Astrocyte of the hippocampus (primary cell): ENCODE results near the gene KCNMB2.

Experiments
- DNase-seq: peaks from one replicate; pipeline ENCODE4 v3.0.0; 2011; ENCODE audit warnings: low read depth, low spot score

KCNMB2 gene

GRCh38 chr3:178568911-178569310 is 32.7 kb downstream of the KCNMB2 start:
- no peak for DNase-seq

DNA sequence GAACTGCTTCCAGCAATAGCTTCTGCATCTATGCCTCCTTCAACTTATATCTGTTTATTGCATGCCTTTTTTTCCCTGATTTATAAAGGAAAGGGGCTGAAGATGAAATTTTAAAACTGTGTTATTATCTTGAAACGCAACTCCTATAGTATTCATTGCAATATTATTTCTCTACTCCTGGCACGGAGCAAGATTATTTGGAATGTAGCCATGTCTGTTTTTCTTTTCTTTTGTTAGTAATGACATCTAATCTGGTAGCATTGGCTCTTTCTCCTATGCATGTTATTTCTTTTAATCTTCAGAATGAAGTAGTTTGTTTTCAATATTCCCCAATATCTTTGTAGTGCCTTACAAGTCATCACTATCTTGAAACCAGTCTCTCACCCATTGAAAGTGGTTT is 33.6 kb downstream of the KCNMB2 start:
- DNase-seq: no peak

DNA sequence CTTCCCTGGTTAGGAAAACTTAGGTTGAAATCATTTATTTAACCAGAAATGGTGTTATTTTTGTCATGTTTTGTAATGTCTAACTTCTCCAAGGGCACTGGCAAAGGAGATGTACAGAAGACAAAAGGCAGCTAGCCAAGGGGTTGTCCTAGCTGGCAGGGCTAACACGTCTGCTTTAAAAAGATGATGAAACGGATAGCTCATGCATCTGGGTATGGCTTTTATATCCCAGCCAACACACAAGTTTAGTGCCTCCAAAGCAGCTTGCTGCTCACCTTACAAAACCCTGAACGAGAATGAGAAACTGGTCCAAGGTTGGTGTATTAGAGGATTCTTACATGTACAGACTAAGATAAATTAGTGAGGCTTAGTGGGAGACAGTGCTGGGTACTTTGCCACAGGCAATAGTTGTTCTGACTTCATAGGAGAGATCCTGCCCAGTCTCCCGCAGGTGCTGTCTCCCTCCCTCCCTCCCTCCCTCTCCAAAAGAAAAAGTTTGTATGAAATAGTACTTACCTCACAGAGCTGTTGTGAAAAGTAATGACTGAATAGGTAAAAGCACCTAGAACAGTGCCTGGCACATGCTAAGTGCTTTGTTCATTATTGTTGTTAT is 47.8 kb downstream of the KCNMB2 start:
- DNase-seq: no peak

GRCh38 chr3:178584722-178585380 is 48.6 kb downstream of the KCNMB2 start:
- no peak for DNase-seq

DNA sequence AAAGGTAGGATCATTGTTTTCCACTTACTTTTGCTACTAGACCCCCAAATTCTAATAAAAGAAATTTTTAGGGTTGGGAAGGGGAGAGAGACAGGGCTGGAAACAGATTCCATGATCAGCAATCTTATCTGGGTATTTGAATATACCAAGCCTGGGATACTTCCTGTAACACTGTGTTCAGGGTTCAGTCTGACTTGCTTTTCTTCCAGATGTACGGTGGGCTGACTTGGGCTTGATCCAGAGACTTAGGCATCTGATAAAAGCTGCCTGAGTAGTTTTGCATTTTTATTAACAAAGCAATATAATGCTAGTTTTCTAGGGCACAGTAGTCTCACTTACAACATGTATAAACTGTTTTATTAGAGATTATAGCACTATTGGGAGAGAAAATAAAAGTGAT is 49.2 kb downstream of the KCNMB2 start:
- no peak for DNase-seq

DNA sequence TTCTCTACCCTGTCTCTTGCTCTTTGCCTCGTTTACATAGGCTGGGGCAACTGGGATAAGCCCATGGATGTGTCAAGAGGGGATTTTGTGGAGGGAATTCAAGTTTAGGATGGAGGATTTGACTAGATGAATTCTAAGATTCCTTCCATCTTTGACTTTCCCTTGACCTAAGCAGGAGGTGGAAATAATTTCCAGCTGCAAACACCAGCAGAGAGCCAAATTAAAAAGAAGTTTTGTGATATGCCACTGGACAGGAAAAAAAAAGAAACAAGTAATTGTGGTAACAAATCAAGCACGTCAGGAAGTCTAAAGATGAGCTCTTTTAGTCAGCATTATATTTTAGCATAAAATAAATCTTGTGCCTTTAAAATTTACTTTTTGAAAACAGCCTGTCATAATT is 49.8 kb downstream of the KCNMB2 start:
- DNase-seq: no peak

GRCh38 chr3:178588628-178589027 is 52.4 kb downstream of the KCNMB2 start:
- DNase-seq: no peak

DNA sequence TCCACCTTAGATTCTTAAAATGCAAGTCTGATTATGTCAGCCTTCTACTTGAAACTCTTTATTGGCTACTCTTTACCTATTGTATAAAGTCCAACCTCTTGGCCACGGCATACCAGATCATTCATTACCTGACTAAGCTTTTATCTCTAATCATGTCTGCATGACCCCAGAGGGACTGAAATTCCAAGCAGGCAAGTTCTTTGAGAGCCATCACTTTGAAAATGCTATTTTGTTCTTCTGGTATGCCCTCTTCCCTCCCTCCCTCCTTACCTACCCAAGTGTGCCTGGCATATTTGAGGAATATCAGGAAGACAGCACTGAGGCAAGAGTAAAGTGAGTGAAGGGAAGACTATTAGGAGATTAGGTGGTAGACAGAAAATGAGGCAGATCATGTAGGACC is 57.5 kb downstream of the KCNMB2 start:
- DNase-seq: no peak

- no peak for DNase-seq
Observed at GRCh38 chr3:178597371-178597770, 61.1 kb downstream of the KCNMB2 start.

- DNase-seq: no peak
Observed at GRCh38 chr3:178602856-178603255, 66.6 kb downstream of the KCNMB2 start.

DNA sequence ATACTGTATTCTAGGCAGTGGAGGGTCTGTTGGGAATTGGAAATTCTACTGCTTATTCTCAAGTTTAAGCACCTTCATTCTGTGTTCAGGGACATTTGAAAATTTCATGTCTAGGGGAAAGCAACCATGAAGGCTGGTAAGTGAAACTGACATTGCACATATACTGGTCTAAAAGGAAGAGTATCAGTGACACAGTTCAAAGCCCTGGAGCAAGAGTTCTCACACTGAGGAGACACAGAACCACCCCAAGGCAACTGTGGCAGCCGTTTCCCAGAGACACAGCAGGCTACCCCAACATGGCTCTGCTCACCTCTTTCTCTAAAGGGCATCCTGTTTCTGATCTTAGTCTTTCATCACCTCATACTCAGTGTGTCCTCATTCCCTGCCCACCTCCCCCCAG is 67.5 kb downstream of the KCNMB2 start:
- no peak for DNase-seq

- DNase-seq: no peak
Observed at GRCh38 chr3:178618197-178618596, 82.0 kb downstream of the KCNMB2 start.

DNA sequence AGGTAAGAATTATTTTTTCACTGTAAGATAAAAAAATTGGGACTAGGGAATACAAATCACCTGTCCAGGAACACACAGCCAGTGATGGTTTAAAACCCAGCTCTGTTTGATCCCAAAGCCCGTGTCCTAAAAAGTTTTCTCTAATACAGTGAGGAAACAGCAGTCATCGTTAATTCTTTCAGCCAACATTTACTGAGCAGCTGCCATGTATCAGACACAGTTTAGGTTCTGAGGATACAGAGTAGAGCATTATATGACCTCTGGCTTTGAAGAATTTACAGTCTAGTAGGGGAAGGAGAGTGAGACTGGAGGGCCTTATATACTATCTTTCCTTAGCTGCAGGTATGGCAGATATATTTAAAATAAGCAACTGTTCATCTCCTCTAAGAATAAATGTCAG is 82.7 kb downstream of the KCNMB2 start:
- DNase-seq: no peak

DNA sequence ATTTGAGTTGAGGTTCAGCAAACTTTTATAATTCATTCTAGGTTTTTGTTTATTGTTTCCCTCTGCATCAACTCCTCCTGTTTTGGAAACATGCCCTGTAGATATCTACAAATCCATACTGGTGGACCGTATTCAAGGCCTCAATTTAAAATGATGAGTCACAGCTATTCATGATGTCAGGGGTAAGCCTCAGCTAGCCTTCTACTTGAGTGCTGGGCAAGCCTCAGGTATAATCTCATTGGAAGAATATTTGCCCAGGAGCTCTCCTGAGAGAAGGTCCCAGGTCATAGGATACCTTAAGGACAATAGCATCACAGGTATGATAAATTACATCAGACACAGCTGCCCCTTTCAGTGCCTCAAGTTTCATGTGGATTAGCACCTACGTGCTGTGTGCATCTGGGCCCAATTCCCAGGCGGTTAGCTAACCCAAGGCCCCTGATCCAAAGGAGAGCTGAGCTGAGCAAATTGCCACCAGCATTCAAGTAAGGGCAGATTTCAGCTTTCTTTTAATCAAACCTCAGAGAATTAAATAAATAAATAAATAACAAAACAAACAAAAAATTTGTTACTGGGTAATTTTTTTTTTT is 87.5 kb downstream of the KCNMB2 start:
- DNase-seq: peak; percentile 16

- no peak for DNase-seq
Observed at GRCh38 chr3:178624276-178624675, 88.0 kb downstream of the KCNMB2 start.

DNA sequence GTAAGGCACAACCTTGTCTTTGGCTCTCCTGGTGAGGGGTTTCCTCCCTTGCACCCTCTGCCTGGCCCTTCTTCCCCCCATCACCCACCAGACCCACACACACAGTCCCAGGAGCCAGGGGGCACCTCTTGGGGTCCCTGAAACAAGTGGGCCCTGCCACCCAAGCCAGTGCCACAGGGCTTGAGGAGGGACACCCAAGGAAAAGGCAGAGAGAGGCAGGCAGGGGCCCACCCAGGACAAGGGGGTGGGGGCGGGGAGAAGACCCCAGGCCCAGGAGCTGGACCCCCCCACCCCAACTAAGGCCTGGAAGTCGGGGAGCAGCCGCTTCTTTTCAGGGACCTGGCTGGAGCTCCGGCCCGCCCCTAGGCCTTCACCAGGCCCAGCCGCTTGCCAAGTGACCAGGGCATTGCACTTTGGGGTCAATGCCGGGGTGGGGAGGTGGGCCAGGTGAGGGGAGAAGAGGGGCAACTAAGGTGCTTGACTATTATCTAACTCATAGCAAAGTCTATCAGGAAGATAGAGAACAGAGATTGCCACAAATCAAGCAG is 88.9 kb downstream of the KCNMB2 start:
- no peak for DNase-seq

DNA sequence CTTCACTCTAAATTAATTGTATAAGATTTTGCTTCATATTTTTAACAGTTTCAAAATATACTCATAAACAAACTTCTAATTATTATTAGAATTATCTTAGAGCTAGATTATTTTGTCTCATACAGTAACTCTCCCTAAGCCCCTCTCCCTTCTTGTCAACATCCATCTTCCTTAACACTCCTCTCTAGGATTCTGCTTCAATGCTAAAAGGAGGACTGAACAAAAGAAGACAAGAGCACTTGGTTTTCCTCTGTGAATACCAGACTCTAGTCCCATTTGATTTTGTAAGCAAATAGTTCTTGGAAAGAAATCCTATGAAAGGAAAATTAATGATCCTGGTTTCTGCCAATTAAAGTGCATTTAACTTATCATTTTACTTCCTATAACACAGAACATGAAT is 91.8 kb downstream of the KCNMB2 start:
- DNase-seq: no peak

GRCh38 chr3:178629430-178630178 is 93.4 kb downstream of the KCNMB2 start:
- DNase-seq: no peak

- DNase-seq: no peak
Observed at GRCh38 chr3:178631950-178632349, 95.7 kb downstream of the KCNMB2 start.

GRCh38 chr3:178634975-178635374 is 98.7 kb downstream of the KCNMB2 start:
- no peak for DNase-seq

- no peak for DNase-seq
Observed at GRCh38 chr3:178637802-178638201, 101.6 kb downstream of the KCNMB2 start.

- no peak for DNase-seq
Observed at GRCh38 chr3:178645503-178645902, 109.3 kb downstream of the KCNMB2 start.
